ENCODE data around the gene HMX2.

Gene HMX2

GRCh38 chr10:123158682-123159081 lies 10.7 kb downstream of the HMX2 start:
- no peak overlapping the region for H3K9ac ChIP-seq (ENCODE audit: low read length)
- no peaks in the 10 kb centered on the region for H3K9me3 ChIP-seq (ENCODE audit: insufficient read depth, low read depth, low read length)
- peaks cover 8% of the 10 kb centered on the region for H3K79me2 ChIP-seq (ENCODE audit: control insufficient read depth, insufficient read depth, low read length, poor library complexity)
- no peak for DNase-seq
- WGBS (ENCODE audit: extremely low coverage, insufficient coverage, insufficient read length): no CpG with 5 or more reads among the region's 1 CpG
- H3K27me3 ChIP-seq (ENCODE audit: insufficient read depth, low read length): no peaks in the 10 kb centered on the region
- H3K4me1 ChIP-seq (ENCODE audit: control insufficient read depth in 1 of 2, insufficient read depth in 2 of 2, low read length in 2 of 2): no peaks in the 10 kb centered on the region
- H3K14ac ChIP-seq (ENCODE audit: low read length): no peak overlapping the region
- H3K27ac ChIP-seq (ENCODE audit: low read depth, low read length): no peak overlapping the region
- no peak overlapping the region for H2BK120ac ChIP-seq (ENCODE audit: insufficient read depth, low read length, poor library complexity)
- H3K79me1 ChIP-seq (ENCODE audit: low read length): peaks cover 7% of the 10 kb centered on the region
- no peak overlapping the region for H2AFZ ChIP-seq (ENCODE audit: insufficient read depth, low read length, poor library complexity)
- H4K8ac ChIP-seq (ENCODE audit: low read depth, low read length): no peak overlapping the region
- H3K36me3 ChIP-seq (ENCODE audit: control insufficient read depth in 1 of 2, insufficient read depth in 2 of 2, low read length in 2 of 2): peaks cover 8 to 17% of the 10 kb centered on the region in 2 experiments
- no peak overlapping the region for H3K4ac ChIP-seq (ENCODE audit: low read depth, low read length)
- no peak overlapping the region for H4K91ac ChIP-seq (ENCODE audit: low read depth, low read length)
- no peak overlapping the region for H3K18ac ChIP-seq (ENCODE audit: low read length)
- no peak overlapping the region for H3K4me3 ChIP-seq (ENCODE audit: low read depth, low read length)
- H3K4me2 ChIP-seq (ENCODE audit: low read length): no peak overlapping the region
- H3K23ac ChIP-seq (ENCODE audit: low read length): no peak overlapping the region
- no peak overlapping the region for H2BK12ac ChIP-seq (ENCODE audit: low read length)
- H2AK5ac ChIP-seq (ENCODE audit: low read length): no peak overlapping the region
- no peak overlapping the region for H2BK5ac ChIP-seq (ENCODE audit: low read depth, low read length, poor library complexity)
- H4K12ac ChIP-seq (ENCODE audit: low read depth, low read length): no peak overlapping the region

- no peaks in the 10 kb centered on the region for H3K79me1 ChIP-seq (ENCODE audit: low read length)
- no peak overlapping the region for H3K18ac ChIP-seq (ENCODE audit: low read length)
- no peak overlapping the region for H2AK5ac ChIP-seq (ENCODE audit: low read length)
- no peak overlapping the region for H3K9ac ChIP-seq (ENCODE audit: low read length)
- H3K4me2 ChIP-seq (ENCODE audit: low read length): no peak overlapping the region
- H3K14ac ChIP-seq (ENCODE audit: low read length): no peak overlapping the region
- H3K9me3 ChIP-seq (ENCODE audit: insufficient read depth, low read depth, low read length): no peaks in the 10 kb centered on the region
- no peak overlapping the region for H4K12ac ChIP-seq (ENCODE audit: low read depth, low read length)
- H2BK12ac ChIP-seq (ENCODE audit: low read length): no peak overlapping the region
- peaks cover 9 to 18% of the 10 kb centered on the region in 2 experiments for H3K36me3 ChIP-seq (ENCODE audit: control insufficient read depth in 1 of 2, insufficient read depth in 2 of 2, low read length in 2 of 2)
- no CpG with 5 or more reads among the region's 11 CpGs for WGBS (ENCODE audit: extremely low coverage, insufficient coverage, insufficient read length)
- no peaks in the 10 kb centered on the region for H3K27me3 ChIP-seq (ENCODE audit: insufficient read depth, low read length)
- no peak overlapping the region for H4K91ac ChIP-seq (ENCODE audit: low read depth, low read length)
- H3K4me1 ChIP-seq (ENCODE audit: control insufficient read depth in 1 of 2, insufficient read depth in 2 of 2, low read length in 2 of 2): no peaks in the 10 kb centered on the region
- no peak for DNase-seq
- no peak overlapping the region for H3K4me3 ChIP-seq (ENCODE audit: low read depth, low read length)
- no peak overlapping the region for H2BK5ac ChIP-seq (ENCODE audit: low read depth, low read length, poor library complexity)
- H2AFZ ChIP-seq (ENCODE audit: insufficient read depth, low read length, poor library complexity): no peak overlapping the region
- H2BK120ac ChIP-seq (ENCODE audit: insufficient read depth, low read length, poor library complexity): no peak overlapping the region
- no peaks in the 10 kb centered on the region for H3K79me2 ChIP-seq (ENCODE audit: control insufficient read depth, insufficient read depth, low read length, poor library complexity)
- H4K8ac ChIP-seq (ENCODE audit: low read depth, low read length): no peak overlapping the region
- no peak overlapping the region for H3K23ac ChIP-seq (ENCODE audit: low read length)
- H3K4ac ChIP-seq (ENCODE audit: low read depth, low read length): no peak overlapping the region
- no peak overlapping the region for H3K27ac ChIP-seq (ENCODE audit: low read depth, low read length)
These were observed 12.5 kb downstream of the HMX2 start for GRCh38 chr10:123160311-123160980.

GRCh38 chr10:123164319-123164718 lies 16.4 kb downstream of the HMX2 start:
- Histone ChIP-seq H2AFZ (ENCODE audit: insufficient read depth, low read length, poor library complexity) (no peak overlapping the region), H3K36me3 (ENCODE audit: control insufficient read depth in 1 of 2, insufficient read depth in 2 of 2, low read length in 2 of 2) (peaks cover 15 to 26% of the 10 kb centered on the region in 2 experiments), H3K23ac (ENCODE audit: low read length) (no peak overlapping the region), H3K27ac (ENCODE audit: low read depth, low read length) (no peak overlapping the region), H3K4ac (ENCODE audit: low read depth, low read length) (no peak overlapping the region), H3K9me3 (ENCODE audit: insufficient read depth, low read depth, low read length) (no peaks in the 10 kb centered on the region), H2BK120ac (ENCODE audit: insufficient read depth, low read length, poor library complexity) (no peak overlapping the region), H3K4me2 (ENCODE audit: low read length) (no peak overlapping the region), H3K14ac (ENCODE audit: low read length) (no peak overlapping the region), H2AK5ac (ENCODE audit: low read length) (no peak overlapping the region), H2BK5ac (ENCODE audit: low read depth, low read length, poor library complexity) (no peak overlapping the region), H3K4me1 (ENCODE audit: control insufficient read depth in 1 of 2, insufficient read depth in 2 of 2, low read length in 2 of 2) (no peaks in the 10 kb centered on the region), H4K8ac (ENCODE audit: low read depth, low read length) (no peak overlapping the region), H3K18ac (ENCODE audit: low read length) (no peak overlapping the region), H2BK12ac (ENCODE audit: low read length) (no peak overlapping the region), H3K9ac (ENCODE audit: low read length) (no peak overlapping the region), H3K79me2 (ENCODE audit: control insufficient read depth, insufficient read depth, low read length, poor library complexity) (no peaks in the 10 kb centered on the region), H4K12ac (ENCODE audit: low read depth, low read length) (no peak overlapping the region), H3K27me3 (ENCODE audit: insufficient read depth, low read length) (no peaks in the 10 kb centered on the region), H3K79me1 (ENCODE audit: low read length) (no peaks in the 10 kb centered on the region), H3K4me3 (ENCODE audit: low read depth, low read length) (no peak overlapping the region), H4K91ac (ENCODE audit: low read depth, low read length) (no peak overlapping the region)
- no peak for DNase-seq
- no CpG with 5 or more reads among the region's 2 CpGs for WGBS (ENCODE audit: extremely low coverage, insufficient coverage, insufficient read length)

GRCh38 chr10:123165445-123166072 lies 17.6 kb downstream of the HMX2 start:
- Histone ChIP-seq H3K4me2 (ENCODE audit: low read length) (no peak overlapping the region), H2BK5ac (ENCODE audit: low read depth, low read length, poor library complexity) (no peak overlapping the region)
- no CpG with 5 or more reads among the region's 4 CpGs for WGBS (ENCODE audit: extremely low coverage, insufficient coverage, insufficient read length)

More at GRCh38 chr10:123165445-123166072, 17.6 kb downstream of the HMX2 start:
- H2AFZ ChIP-seq (ENCODE audit: insufficient read depth, low read length, poor library complexity): no peak overlapping the region
- H4K91ac ChIP-seq (ENCODE audit: low read depth, low read length): no peak overlapping the region
- H3K27ac ChIP-seq (ENCODE audit: low read depth, low read length): no peak overlapping the region
- no peaks in the 10 kb centered on the region for H3K79me1 ChIP-seq (ENCODE audit: low read length)
- no peak overlapping the region for H4K12ac ChIP-seq (ENCODE audit: low read depth, low read length)
- no peaks in the 10 kb centered on the region for H3K79me2 ChIP-seq (ENCODE audit: control insufficient read depth, insufficient read depth, low read length, poor library complexity)
- H3K9me3 ChIP-seq (ENCODE audit: insufficient read depth, low read depth, low read length): no peaks in the 10 kb centered on the region
- H3K4ac ChIP-seq (ENCODE audit: low read depth, low read length): no peak overlapping the region
- no peak for DNase-seq
- H3K27me3 ChIP-seq (ENCODE audit: insufficient read depth, low read length): no peaks in the 10 kb centered on the region
- no peak overlapping the region for H3K14ac ChIP-seq (ENCODE audit: low read length)
- H3K4me1 ChIP-seq (ENCODE audit: control insufficient read depth in 1 of 2, insufficient read depth in 2 of 2, low read length in 2 of 2): no peaks in the 10 kb centered on the region
- no peak overlapping the region for H3K9ac ChIP-seq (ENCODE audit: low read length)
- no peak overlapping the region for H3K4me3 ChIP-seq (ENCODE audit: low read depth, low read length)
- H3K18ac ChIP-seq (ENCODE audit: low read length): no peak overlapping the region
- no peak overlapping the region for H2BK120ac ChIP-seq (ENCODE audit: insufficient read depth, low read length, poor library complexity)
- H4K8ac ChIP-seq (ENCODE audit: low read depth, low read length): no peak overlapping the region
- no peak overlapping the region for H2BK12ac ChIP-seq (ENCODE audit: low read length)
- no peak overlapping the region for H2AK5ac ChIP-seq (ENCODE audit: low read length)
- H3K23ac ChIP-seq (ENCODE audit: low read length): no peak overlapping the region
- peaks cover 16 to 27% of the 10 kb centered on the region in 2 experiments for H3K36me3 ChIP-seq (ENCODE audit: control insufficient read depth in 1 of 2, insufficient read depth in 2 of 2, low read length in 2 of 2)
